GM23338 (cell line): ENCODE data around the gene NUP160.

ENCODE experiments used
- CREB1 ChIP-seq: fragments of 250-450 bp; sonication (Bioruptor Pico); IDR thresholded peaks from 2 replicates; pipeline ENCODE4 v1.5.0; 2020; ENCODE audit warnings: low read depth, mild to moderate bottlenecking, moderate library complexity
- POLR2AphosphoS5 ChIP-seq: IDR thresholded peaks from 2 replicates; pipeline ENCODE4 v1.6.1; 2016; ENCODE audit warnings: antibody characterized with exemption, low read depth
- TF ChIP-seq, protein P1 (sequence below), 2 experiments: fragments of 200-600 bp in 1 of 2; sonication (generic) in 1 of 2; conservative IDR thresholded peaks; 2 replicates each; pipeline versions ENCODE4 v1.5.1 to v1.6.1; 2016 to 2017; ENCODE audit warnings: antibody characterized with exemption in 2 of 2, low read depth in 2 of 2, mild to moderate bottlenecking in 2 of 2, moderate library complexity in 1 of 2
- TF ChIP-seq, protein P2 (sequence below): IDR thresholded peaks from one replicate; pipeline ENCODE4 v1.6.1; 2018; ENCODE audit warnings: antibody characterized with exemption; ENCODE audit not compliant: unreplicated experiment

DNA sequence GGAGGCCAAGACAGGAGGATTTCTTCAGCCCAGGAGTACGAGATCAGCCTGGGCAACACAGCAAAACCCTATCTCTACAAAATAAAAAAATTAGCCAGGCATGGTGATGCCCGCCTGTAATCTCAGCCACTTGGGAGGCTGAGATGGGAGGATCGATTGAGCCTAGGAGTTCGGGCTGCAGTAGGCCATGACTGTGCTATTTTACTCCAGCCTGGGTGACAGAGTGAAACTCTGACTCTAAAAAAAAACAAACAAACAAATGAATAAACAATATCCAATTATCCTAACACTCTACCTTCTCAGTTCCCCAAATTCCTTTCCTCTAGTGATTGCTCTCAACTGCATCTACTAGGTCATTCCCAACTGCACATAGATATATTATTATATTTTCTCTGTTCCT, 5.4 kb downstream of the NUP160 start:
- TF ChIP-seq CREB1 (CRISPR knock-in tag) (no peak), POLR2AphosphoS5 (no peak)
- TF ChIP-seq, protein P1, sequence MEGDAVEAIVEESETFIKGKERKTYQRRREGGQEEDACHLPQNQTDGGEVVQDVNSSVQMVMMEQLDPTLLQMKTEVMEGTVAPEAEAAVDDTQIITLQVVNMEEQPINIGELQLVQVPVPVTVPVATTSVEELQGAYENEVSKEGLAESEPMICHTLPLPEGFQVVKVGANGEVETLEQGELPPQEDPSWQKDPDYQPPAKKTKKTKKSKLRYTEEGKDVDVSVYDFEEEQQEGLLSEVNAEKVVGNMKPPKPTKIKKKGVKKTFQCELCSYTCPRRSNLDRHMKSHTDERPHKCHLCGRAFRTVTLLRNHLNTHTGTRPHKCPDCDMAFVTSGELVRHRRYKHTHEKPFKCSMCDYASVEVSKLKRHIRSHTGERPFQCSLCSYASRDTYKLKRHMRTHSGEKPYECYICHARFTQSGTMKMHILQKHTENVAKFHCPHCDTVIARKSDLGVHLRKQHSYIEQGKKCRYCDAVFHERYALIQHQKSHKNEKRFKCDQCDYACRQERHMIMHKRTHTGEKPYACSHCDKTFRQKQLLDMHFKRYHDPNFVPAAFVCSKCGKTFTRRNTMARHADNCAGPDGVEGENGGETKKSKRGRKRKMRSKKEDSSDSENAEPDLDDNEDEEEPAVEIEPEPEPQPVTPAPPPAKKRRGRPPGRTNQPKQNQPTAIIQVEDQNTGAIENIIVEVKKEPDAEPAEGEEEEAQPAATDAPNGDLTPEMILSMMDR (conservative IDR thresholded peaks at IDR 0.05; ENCODE audit: low read depth in 2 of 2) = no peak
- TF ChIP-seq, protein P2, sequence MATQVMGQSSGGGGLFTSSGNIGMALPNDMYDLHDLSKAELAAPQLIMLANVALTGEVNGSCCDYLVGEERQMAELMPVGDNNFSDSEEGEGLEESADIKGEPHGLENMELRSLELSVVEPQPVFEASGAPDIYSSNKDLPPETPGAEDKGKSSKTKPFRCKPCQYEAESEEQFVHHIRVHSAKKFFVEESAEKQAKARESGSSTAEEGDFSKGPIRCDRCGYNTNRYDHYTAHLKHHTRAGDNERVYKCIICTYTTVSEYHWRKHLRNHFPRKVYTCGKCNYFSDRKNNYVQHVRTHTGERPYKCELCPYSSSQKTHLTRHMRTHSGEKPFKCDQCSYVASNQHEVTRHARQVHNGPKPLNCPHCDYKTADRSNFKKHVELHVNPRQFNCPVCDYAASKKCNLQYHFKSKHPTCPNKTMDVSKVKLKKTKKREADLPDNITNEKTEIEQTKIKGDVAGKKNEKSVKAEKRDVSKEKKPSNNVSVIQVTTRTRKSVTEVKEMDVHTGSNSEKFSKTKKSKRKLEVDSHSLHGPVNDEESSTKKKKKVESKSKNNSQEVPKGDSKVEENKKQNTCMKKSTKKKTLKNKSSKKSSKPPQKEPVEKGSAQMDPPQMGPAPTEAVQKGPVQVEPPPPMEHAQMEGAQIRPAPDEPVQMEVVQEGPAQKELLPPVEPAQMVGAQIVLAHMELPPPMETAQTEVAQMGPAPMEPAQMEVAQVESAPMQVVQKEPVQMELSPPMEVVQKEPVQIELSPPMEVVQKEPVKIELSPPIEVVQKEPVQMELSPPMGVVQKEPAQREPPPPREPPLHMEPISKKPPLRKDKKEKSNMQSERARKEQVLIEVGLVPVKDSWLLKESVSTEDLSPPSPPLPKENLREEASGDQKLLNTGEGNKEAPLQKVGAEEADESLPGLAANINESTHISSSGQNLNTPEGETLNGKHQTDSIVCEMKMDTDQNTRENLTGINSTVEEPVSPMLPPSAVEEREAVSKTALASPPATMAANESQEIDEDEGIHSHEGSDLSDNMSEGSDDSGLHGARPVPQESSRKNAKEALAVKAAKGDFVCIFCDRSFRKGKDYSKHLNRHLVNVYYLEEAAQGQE = no peak
